ENCODE results near the gene CDK10.

CDK10 gene

GRCh38 chr16:89738072-89738377 lies 51.5 kb downstream of the CDK10 start:
- DNase-seq: no peak

GRCh38 chr16:89738538-89739317 lies 52.2 kb downstream of the CDK10 start:
- no peak for DNase-seq

GRCh38 chr16:89739383-89739782 lies 52.9 kb downstream of the CDK10 start:
- no peak for DNase-seq

- no peak for DNase-seq
These were observed 55.0 kb downstream of the CDK10 start for GRCh38 chr16:89741342-89742014.

- no peak for DNase-seq
These were observed 56.5 kb downstream of the CDK10 start for GRCh38 chr16:89742948-89743347.

GRCh38 chr16:89744813-89745212 lies 58.3 kb downstream of the CDK10 start:
- DNase-seq: no peak

Data from NCI-H1105 treated with DMSO at 0.1 percent for 48 hours (cell line).